ENCODE data around the gene ZNF24.
A peak's percentile ranks its signal among the peaks of the same experiment; 100 is the strongest.

Gene ZNF24

DNA sequence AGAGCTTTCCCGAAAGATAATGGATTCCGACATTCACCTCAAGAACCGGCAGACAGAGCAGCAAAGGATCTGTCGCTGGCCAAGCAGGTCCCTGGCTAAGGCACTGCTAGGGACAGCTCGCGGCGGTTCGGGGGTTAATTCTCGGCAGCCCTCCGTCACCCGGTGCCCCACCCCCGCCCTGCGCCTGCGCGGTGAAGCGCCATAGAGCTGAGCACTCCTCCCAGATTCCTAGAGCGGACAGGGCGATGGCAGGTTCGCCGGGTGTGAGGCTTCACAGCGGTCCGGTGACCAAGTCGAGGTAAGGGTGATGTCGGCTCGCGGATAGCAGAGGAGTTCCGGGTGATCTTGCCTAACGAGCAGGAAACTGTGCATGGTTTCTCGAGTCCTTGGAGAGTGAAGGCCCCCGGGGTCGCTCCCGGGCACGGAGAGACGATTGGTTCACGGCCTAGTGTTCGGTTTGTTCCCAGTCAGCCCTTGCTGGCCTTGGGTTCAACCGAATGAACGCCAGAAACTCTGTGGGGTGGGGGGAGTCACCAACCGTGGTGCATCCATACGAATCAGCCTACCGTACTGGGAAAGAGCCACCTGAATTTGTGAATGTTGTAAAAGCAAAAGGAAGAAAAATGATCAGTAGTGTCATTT lies 54.0 kb downstream of the ZNF24 start, which contains the start of gene ZSCAN30:
Gene ZSCAN30 (minus strand): TSS at position 136 of the 642 bp plus-strand sequence. CDS start 25,877 bp downstream, outside the sequence.
- DNase-seq, result peak; percentile 68

DNA sequence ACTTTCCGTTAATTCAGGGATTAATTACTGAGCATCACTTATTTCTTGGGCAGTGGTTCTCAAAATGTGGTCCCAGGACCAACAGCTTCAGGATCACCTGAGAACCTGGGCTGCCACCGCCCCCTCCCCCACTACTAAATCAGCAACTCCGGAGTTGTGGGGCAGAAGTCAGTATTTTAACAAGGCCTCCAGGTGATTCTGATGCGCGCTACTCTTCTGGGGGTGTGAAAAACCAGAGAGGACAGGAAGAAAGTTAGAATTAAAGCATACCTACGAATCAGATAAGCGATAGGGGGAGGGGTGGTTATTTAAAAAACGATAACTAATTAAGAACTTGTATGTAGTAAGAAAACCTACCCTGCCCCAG lies 54.5 kb downstream of the ZNF24 start:
- DNase-seq, result no peak

DNA sequence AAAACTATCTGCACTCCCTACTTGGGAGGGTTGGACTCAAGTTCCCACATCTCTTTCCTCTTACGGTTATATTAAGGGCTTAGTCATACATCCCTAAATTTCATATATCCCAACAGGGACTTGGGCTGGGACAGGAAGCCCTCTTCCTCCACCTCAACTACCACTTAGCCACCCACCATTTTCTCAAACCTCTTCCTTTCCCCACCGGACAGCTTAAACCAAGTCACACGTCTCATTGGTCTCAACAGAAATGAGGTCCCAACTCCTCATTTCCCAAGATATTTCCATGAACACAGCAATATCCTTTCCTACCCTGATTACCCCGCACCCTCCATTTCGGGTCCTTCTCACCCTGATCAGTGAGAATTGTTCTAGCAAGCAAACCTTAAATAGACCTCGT lies 54.9 kb downstream of the ZNF24 start:
- no peak for DNase-seq

DNA sequence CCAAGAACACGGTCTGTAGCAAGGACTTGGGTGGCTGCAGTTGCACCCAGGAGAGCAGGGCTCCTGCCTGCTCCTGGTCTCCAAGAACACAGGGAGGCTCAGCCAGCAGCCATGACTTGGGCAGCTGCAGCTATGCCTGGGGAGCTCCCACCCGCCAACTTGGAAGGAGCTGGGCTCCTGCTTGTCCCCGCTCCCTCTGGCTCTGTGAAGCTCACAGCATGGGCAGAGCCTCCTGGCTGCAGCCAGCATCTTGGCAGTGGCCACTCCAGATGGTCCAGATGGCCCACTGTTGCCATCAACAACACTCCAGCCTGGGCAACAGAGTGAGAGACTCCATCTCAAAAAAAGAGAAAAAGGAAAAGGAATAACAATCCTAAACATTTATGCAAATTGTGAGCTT lies 59.4 kb downstream of the ZNF24 start:
- no peak for DNase-seq

DNA sequence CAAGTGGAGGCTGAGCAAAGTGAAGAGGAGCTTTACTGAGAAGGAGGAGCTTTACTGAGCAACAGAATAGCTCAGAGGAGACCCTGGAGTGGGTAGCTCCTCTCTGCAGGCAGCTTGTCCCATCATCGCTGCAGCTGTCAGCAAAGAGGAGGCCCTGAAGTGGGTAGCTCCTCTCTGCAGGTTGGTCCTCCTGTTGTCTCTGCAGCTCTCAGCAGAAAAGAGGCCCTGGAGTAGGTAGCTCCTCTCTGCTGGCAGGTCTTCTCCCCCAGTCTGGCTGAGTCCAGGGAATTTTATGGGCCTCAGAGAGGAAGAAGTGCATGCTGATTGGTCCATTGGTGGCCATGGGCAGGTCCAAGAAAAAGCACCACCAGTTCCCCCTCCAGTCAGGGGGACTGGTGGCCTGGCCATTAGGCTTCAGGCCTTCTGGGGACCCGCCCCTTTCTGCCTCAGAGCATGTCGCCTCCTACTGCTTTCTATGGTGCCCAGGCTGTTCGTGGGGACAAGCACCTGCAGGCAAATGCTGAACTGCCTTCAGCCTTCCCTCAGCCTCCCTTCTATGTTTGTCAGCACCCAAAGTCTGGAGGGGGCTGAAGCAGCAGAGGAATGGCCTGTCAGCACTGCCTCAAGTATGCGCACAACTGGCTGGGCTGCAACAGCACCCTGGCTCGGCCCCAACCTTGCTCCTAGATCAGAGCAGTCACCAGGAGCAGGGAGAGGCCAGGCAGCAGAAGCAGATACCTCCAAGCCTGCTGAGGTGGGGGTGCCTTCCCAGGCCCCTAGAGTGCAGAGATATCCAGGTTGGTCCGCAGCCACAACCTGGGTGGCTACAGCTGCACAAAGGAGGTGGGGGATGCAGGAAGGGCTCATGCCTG lies 60.1 kb downstream of the ZNF24 start:
- DNase-seq, result no peak

DNA sequence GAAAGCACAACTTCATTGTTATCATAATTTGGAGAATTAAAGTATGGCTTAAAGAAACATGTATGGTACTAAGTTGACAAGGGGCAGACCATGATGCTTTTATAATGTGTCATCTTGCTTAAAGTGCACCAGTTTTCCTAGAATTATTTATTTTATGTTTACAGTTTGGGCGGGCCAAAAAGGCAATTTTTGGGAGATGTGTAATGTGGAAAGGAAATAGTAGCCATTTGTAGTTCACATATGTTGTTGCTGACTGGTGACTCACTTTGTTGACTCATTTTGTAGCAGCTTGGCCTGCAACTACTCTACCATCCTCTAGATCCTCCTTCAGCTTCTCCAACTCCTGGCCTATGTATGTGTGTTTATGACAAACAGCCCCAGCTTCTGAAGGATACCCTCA lies 61.9 kb downstream of the ZNF24 start:
- DNase-seq, result no peak
